ENCODE data around the gene TRIM5. TPM values are rescaled to one million over a fixed set of nuclear protein-coding genes. Genes with fewer than 3 reads are reported as not detected.
A peak's percentile ranks its signal among the peaks of the same experiment; 100 is the strongest.
"Not testable (repeated sequence)": the region's sequence is repeated elsewhere in the genome, so short reads cannot be mapped to it uniquely, and the experiment has no call there.

Gene TRIM5
- total and polyA plus RNA-seq, 2 experiments from 2014 or later, result 14.2 to 30.1 TPM

DNA sequence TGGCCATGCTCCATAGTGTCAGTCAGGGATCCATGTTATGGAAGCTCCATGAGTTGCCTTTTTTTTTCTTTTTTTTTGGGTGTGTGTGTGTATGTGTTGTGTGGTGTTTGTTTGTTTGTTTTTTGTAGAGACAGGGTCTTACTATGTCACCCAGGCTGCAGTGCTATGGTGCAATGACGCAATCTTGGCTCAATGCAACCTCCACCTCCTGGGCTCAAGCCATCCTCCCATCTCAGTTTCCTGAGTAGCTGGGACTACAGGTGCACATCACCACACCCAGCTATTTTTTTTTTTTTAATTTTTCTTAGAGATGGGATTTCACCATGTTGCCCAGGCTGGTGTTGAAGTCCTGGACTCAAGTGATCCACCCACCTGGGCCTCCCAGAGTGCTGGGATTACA, 3.6 kb upstream of the TRIM5 start:
- TF ChIP-seq EZH2phosphoT487 (IDR thresholded peaks at IDR 0.05; ENCODE audit: low read depth, severe bottlenecking, unreplicated experiment), result no peak
- TF ChIP-seq, protein P1, sequence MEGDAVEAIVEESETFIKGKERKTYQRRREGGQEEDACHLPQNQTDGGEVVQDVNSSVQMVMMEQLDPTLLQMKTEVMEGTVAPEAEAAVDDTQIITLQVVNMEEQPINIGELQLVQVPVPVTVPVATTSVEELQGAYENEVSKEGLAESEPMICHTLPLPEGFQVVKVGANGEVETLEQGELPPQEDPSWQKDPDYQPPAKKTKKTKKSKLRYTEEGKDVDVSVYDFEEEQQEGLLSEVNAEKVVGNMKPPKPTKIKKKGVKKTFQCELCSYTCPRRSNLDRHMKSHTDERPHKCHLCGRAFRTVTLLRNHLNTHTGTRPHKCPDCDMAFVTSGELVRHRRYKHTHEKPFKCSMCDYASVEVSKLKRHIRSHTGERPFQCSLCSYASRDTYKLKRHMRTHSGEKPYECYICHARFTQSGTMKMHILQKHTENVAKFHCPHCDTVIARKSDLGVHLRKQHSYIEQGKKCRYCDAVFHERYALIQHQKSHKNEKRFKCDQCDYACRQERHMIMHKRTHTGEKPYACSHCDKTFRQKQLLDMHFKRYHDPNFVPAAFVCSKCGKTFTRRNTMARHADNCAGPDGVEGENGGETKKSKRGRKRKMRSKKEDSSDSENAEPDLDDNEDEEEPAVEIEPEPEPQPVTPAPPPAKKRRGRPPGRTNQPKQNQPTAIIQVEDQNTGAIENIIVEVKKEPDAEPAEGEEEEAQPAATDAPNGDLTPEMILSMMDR (IDR thresholded peaks at IDR 0.05; ENCODE audit: poor library complexity), result no peak
- no peak for TF ChIP-seq EZH2 (IDR thresholded peaks at IDR 0.05; ENCODE audit: borderline replicate concordance)
- Histone ChIP-seq H3K9me2 (replicated peaks; ENCODE audit: insufficient read depth) (no peaks in the 10 kb centered on the region), H3K9me3 (ENCODE audit: low read depth) (no peaks in the 10 kb centered on the region), H3K27ac (no peak overlapping the region), H3K79me2 (peaks cover 11% of the 10 kb centered on the region), H2AFZ (no peak overlapping the region), H3K4me1 (ENCODE audit: insufficient read depth) (peaks cover 4% of the 10 kb centered on the region), H4K20me1 (ENCODE audit: insufficient read depth, poor library complexity, severe bottlenecking) (no peaks in the 10 kb centered on the region), H3K4me3 (no peak overlapping the region), H3K27me3 (no peaks in the 10 kb centered on the region), H3K36me3 (replicated peaks; ENCODE audit: insufficient read depth, low read depth) (no peaks in the 10 kb centered on the region), H3K4me2 (no peak overlapping the region)
- no peak for DNase-seq (ENCODE audit: low spot score)
- 95% methylated on average over 1 of the region's 1 CpG for WGBS (ENCODE audit: low lambda C conversion rate, missing lambda C conversion rate)

- H3K4me1 ChIP-seq (ENCODE audit: insufficient read depth), result peaks cover 4% of the 10 kb centered on the region
- no peak overlapping the region for H3K27ac ChIP-seq
- TF ChIP-seq EZH2 (IDR thresholded peaks at IDR 0.05; ENCODE audit: borderline replicate concordance) (no peak), EZH2phosphoT487 (IDR thresholded peaks at IDR 0.05; ENCODE audit: low read depth, severe bottlenecking, unreplicated experiment) (no peak)
- TF ChIP-seq, protein P1 (IDR thresholded peaks at IDR 0.05; ENCODE audit: poor library complexity), result no peak
- peaks cover 31% of the 10 kb centered on the region for H3K79me2 ChIP-seq
- 95% methylated on average over 4 of the region's 4 CpGs for WGBS (ENCODE audit: low lambda C conversion rate, missing lambda C conversion rate)
- H4K20me1 ChIP-seq (ENCODE audit: insufficient read depth, poor library complexity, severe bottlenecking), result no peaks in the 10 kb centered on the region
- H3K4me3 ChIP-seq, result no peak overlapping the region
- H3K9me3 ChIP-seq (ENCODE audit: low read depth), result no peaks in the 10 kb centered on the region
- H3K9me2 ChIP-seq (replicated peaks; ENCODE audit: insufficient read depth), result no peaks in the 10 kb centered on the region
- DNase-seq (ENCODE audit: low spot score), result no peak
- H3K27me3 ChIP-seq, result no peaks in the 10 kb centered on the region
- H2AFZ ChIP-seq, result no peak overlapping the region
- no peak overlapping the region for H3K4me2 ChIP-seq
- no peaks in the 10 kb centered on the region for H3K36me3 ChIP-seq (replicated peaks; ENCODE audit: insufficient read depth, low read depth)
These were observed 1.6 kb upstream of the TRIM5 start for GRCh38 chr11:5686426-5686825.

GRCh38 chr11:5684036-5684645, 733 bp downstream of the TRIM5 start:
- Histone ChIP-seq H3K9me3 (ENCODE audit: low read depth) (no peaks in the 10 kb centered on the region), H3K4me3 (peak overlapping the region; percentile 40), H2AFZ (peak overlapping the region; percentile 60), H4K20me1 (ENCODE audit: insufficient read depth, poor library complexity, severe bottlenecking) (no peaks in the 10 kb centered on the region), H3K4me2 (peak overlapping the region; percentile 88), H3K27me3 (no peaks in the 10 kb centered on the region), H3K36me3 (replicated peaks; ENCODE audit: insufficient read depth, low read depth) (no peaks in the 10 kb centered on the region), H3K4me1 (ENCODE audit: insufficient read depth) (no peaks in the 10 kb centered on the region), H3K9me2 (replicated peaks; ENCODE audit: insufficient read depth) (no peaks in the 10 kb centered on the region), H3K79me2 (peaks cover 46% of the 10 kb centered on the region), H3K27ac (peak overlapping the region; percentile 97)
- 67% methylated on average over 8 of the region's 8 CpGs for WGBS (ENCODE audit: low lambda C conversion rate, missing lambda C conversion rate)
- DNase-seq (ENCODE audit: low spot score), result peak; percentile 16
- TF ChIP-seq, protein P1 (IDR thresholded peaks at IDR 0.05; ENCODE audit: poor library complexity), result no peak
- TF ChIP-seq EZH2phosphoT487 (IDR thresholded peaks at IDR 0.05; ENCODE audit: low read depth, severe bottlenecking, unreplicated experiment), result no peak
- no peak for TF ChIP-seq EZH2 (IDR thresholded peaks at IDR 0.05; ENCODE audit: borderline replicate concordance)

- not testable (repeated sequence) for H3K27me3 ChIP-seq; H3K4me1 ChIP-seq (ENCODE audit: insufficient read depth); DNase-seq (ENCODE audit: low spot score); H2AFZ ChIP-seq; H4K20me1 ChIP-seq (ENCODE audit: insufficient read depth, poor library complexity, severe bottlenecking); H3K9me2 ChIP-seq (replicated peaks; ENCODE audit: insufficient read depth); H3K36me3 ChIP-seq (replicated peaks; ENCODE audit: insufficient read depth, low read depth); H3K9me3 ChIP-seq (ENCODE audit: low read depth)
- peak overlapping the region; percentile 97 for H3K27ac ChIP-seq
- 87% methylated on average over 7 of the region's 7 CpGs for WGBS (ENCODE audit: low lambda C conversion rate, missing lambda C conversion rate)
- H3K4me3 ChIP-seq, result peak overlapping the region; percentile 40
- peak overlapping the region; percentile 88 for H3K4me2 ChIP-seq
- H3K79me2 ChIP-seq, result peaks cover 46% of the 10 kb centered on the region
These were observed 1.3 kb downstream of the TRIM5 start for GRCh38 chr11:5683620-5684019.

DNA sequence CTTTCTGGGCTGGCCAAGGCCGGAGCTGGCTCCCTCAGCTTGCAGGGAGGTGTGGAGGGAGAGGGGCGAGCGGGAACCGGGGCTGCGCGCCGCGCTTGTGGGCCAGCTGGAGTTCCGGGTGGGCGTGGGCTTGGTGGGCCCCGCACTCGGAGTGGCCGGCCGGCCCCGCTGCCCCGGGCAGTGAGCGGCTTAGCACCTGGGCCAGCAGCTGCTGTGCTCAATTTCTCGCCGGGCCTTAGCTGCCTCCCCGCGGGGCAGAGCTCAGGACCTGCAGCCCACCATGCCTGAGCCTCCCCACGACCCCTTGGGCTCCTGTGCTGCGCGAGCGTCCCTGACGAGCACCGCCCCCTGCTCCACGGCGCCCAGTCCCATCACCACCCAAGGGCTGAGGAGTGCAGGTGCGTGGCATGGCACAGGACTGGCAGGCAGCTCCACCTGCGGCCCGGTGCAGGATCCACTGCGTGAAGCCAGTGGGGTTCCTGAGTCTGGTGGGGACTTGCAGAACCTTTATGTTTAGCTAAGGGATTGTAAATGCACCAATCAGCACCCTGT, 1.9 kb downstream of the TRIM5 start:
- peak overlapping the region; percentile 88 for H3K4me2 ChIP-seq
- H3K27ac ChIP-seq; H3K9me3 ChIP-seq (ENCODE audit: low read depth); H4K20me1 ChIP-seq (ENCODE audit: insufficient read depth, poor library complexity, severe bottlenecking); H3K4me3 ChIP-seq; H3K27me3 ChIP-seq; DNase-seq (ENCODE audit: low spot score); H2AFZ ChIP-seq; H3K4me1 ChIP-seq (ENCODE audit: insufficient read depth); H3K36me3 ChIP-seq (replicated peaks; ENCODE audit: insufficient read depth, low read depth); H3K9me2 ChIP-seq (replicated peaks; ENCODE audit: insufficient read depth): not testable (repeated sequence)
- H3K79me2 ChIP-seq, result peaks cover 49% of the 10 kb centered on the region
- whole genome bisulfite sequencing (ENCODE audit: low lambda C conversion rate, missing lambda C conversion rate), result 89% methylated on average over 18 of the region's 33 CpGs
